Dedifferentiated amniotic fluid mesenchymal stem cell (primary cell): ENCODE results near the gene RAB3A.
A peak's percentile ranks its signal among the peaks of the same experiment; 100 is the strongest.

Source experiments
- DNase-seq: peaks from one replicate; pipeline ENCODE4 v3.0.0-alpha.2; 2016; ENCODE audit errors: extremely low spot score

Gene RAB3A

GRCh38 chr19:18168673-18169381, 35.0 kb downstream of the RAB3A start:
- no peak for DNase-seq

GRCh38 chr19:18167975-18168645, 35.7 kb downstream of the RAB3A start:
- DNase-seq, result no peak

GRCh38 chr19:18167011-18167410, 36.8 kb downstream of the RAB3A start:
- DNase-seq, result no peak

- no peak for DNase-seq
Measured at GRCh38 chr19:18165794-18166544, 37.9 kb downstream of the RAB3A start.

GRCh38 chr19:18164072-18164471, 39.8 kb downstream of the RAB3A start:
- no peak for DNase-seq

- no peak for DNase-seq
Measured at GRCh38 chr19:18161636-18162002, 42.2 kb downstream of the RAB3A start.

- DNase-seq, result peak; percentile 25
Measured at GRCh38 chr19:18160971-18161635, 42.7 kb downstream of the RAB3A start.

GRCh38 chr19:18160493-18160970, 43.3 kb downstream of the RAB3A start:
- DNase-seq, result no peak

GRCh38 chr19:18159810-18160209, 44.0 kb downstream of the RAB3A start:
- no peak for DNase-seq

GRCh38 chr19:18159059-18159616, 44.7 kb downstream of the RAB3A start:
- peak; percentile 25 for DNase-seq

GRCh38 chr19:18158467-18158866, 45.4 kb downstream of the RAB3A start:
- DNase-seq, result no peak

- no peak for DNase-seq
Measured at GRCh38 chr19:18157465-18158063, 46.3 kb downstream of the RAB3A start.

GRCh38 chr19:18156841-18157464, 46.9 kb downstream of the RAB3A start:
- peak; percentile 56 for DNase-seq

- no peak for DNase-seq
Measured at GRCh38 chr19:18156268-18156667, 47.6 kb downstream of the RAB3A start.

GRCh38 chr19:18155095-18156087, 48.5 kb downstream of the RAB3A start:
- no peak for DNase-seq

- DNase-seq, result no peak
Measured at GRCh38 chr19:18153556-18154134, 50.2 kb downstream of the RAB3A start.

GRCh38 chr19:18152817-18153555, 50.9 kb downstream of the RAB3A start, which contains the start of gene PIK3R2:
TSS of gene PIK3R2 (plus strand) at chr19:18153163. CDS start at chr19:18155880, 2,717 bp downstream.
- peak; percentile 99 for DNase-seq

GRCh38 chr19:18152442-18152816, 51.4 kb downstream of the RAB3A start:
- DNase-seq, result peak; percentile 94
